GM21367 (cell line): ENCODE data around the gene SPTLC2.
"Not testable (repeated sequence)": the region's sequence is repeated elsewhere in the genome, so short reads cannot be mapped to it uniquely, and the experiment has no call there.

Experiments used
- ATAC-seq: cut with Tn5 transposase; IDR thresholded peaks from one replicate; pipeline ENCODE4 v1.9.1; 2021; ENCODE audit not compliant: unreplicated experiment

SPTLC2 gene

GRCh38 chr14:77554816-77555599, 61.4 kb downstream of the SPTLC2 start:
- no peak for ATAC-seq

- ATAC-seq, result no peak
Observed at GRCh38 chr14:77554207-77554606, 62.2 kb downstream of the SPTLC2 start.

- no peak for ATAC-seq
Observed at GRCh38 chr14:77549451-77549850, 67.0 kb downstream of the SPTLC2 start.

- no peak for ATAC-seq
Observed at GRCh38 chr14:77547512-77548180, 68.8 kb downstream of the SPTLC2 start.

- ATAC-seq, result not testable (repeated sequence)
Observed at GRCh38 chr14:77545171-77545570, 71.3 kb downstream of the SPTLC2 start.

- ATAC-seq, result no peak
Observed at GRCh38 chr14:77544571-77544970, 71.9 kb downstream of the SPTLC2 start.

- no peak for ATAC-seq
Observed at GRCh38 chr14:77543637-77544334, 72.7 kb downstream of the SPTLC2 start.

GRCh38 chr14:77543240-77543551, 73.2 kb downstream of the SPTLC2 start:
- no peak for ATAC-seq

GRCh38 chr14:77542421-77543239, 73.8 kb downstream of the SPTLC2 start:
- no peak for ATAC-seq

GRCh38 chr14:77541905-77542304, 74.5 kb downstream of the SPTLC2 start:
- no peak for ATAC-seq

- ATAC-seq, result not testable (repeated sequence)
Observed at GRCh38 chr14:77536951-77537350, 79.5 kb downstream of the SPTLC2 start.

GRCh38 chr14:77531071-77531470, 85.4 kb downstream of the SPTLC2 start:
- no peak for ATAC-seq

GRCh38 chr14:77529963-77530362, 86.5 kb downstream of the SPTLC2 start:
- no peak for ATAC-seq

GRCh38 chr14:77529213-77529612, 87.2 kb downstream of the SPTLC2 start:
- ATAC-seq, result no peak

GRCh38 chr14:77528701-77529100, 87.7 kb downstream of the SPTLC2 start:
- ATAC-seq, result not testable (repeated sequence)

GRCh38 chr14:77526266-77526665, 90.2 kb downstream of the SPTLC2 start:
- no peak for ATAC-seq

- no peak for ATAC-seq
Observed at GRCh38 chr14:77524536-77524935, 91.9 kb downstream of the SPTLC2 start.

- no peak for ATAC-seq
Observed at GRCh38 chr14:77523109-77523508, 93.3 kb downstream of the SPTLC2 start.

- no peak for ATAC-seq
Observed at GRCh38 chr14:77520555-77520954, 95.9 kb downstream of the SPTLC2 start.

- ATAC-seq, result no peak
Observed at GRCh38 chr14:77516126-77516525, 100.3 kb downstream of the SPTLC2 start.

- ATAC-seq, result no peak
Observed at GRCh38 chr14:77511486-77512162, 104.8 kb downstream of the SPTLC2 start.
